ENCODE results near the gene CEND1. TPM values are rescaled to one million over a fixed set of nuclear protein-coding genes. Genes with fewer than 3 reads are reported as not detected.

Gene CEND1
- total and polyA plus RNA-seq, 2 of the 13 experiments (the other 11 are each of a cell fraction or from before 2014, with no cell fraction given) = not detected

GRCh38 chr11:748007-748359, 41.9 kb downstream of the CEND1 start (continued):
- TF ChIP-seq BCL3 (CRISPR knock-in tag; IDR thresholded peaks at IDR 0.05) = 0 out of 2 replicates have a peak, but pooled peaks have one; percentile 3
- TF ChIP-seq ETS1 (CRISPR knock-in tag; IDR thresholded peaks at IDR 0.05) = 0 out of 2 replicates have a peak, but pooled peaks have one; percentile 35
- no peak for TF ChIP-seq HCFC1 (IDR thresholded peaks at IDR 0.05; ENCODE audit: low read depth, low read length)

GRCh38 chr11:747158-748006, 42.5 kb downstream of the CEND1 start, which contains the start of gene TALDO1:
Gene TALDO1 (plus strand): TSS chr11:747464. CDS start chr11:747482, 18 bp downstream.
- WGBS (ENCODE audit: low lambda C conversion rate) = 0% methylated on average over 22 of the region's 112 CpGs
- FAIRE-seq = no peak
- H3K4me2 ChIP-seq (ENCODE audit: low read depth, low read length) = peak within 1 kb of the TSS; percentile 82
- DNase-seq (ENCODE audit: low spot score) = peak; percentile 76
- intact Hi-C loops (cut with micrococcal nuclease; ENCODE audit: unreplicated experiment) (no loop called here), in situ Hi-C loops (cut with HindIII; ENCODE audit: extremely low pct_ligation_motif_present, low pct_unique_long_range_greater_than_20kb) (no loop called here)
- peaks cover 44% of the 10 kb centered on the region for H3K79me2 ChIP-seq (ENCODE audit: insufficient read depth, low read length)
- H2AFZ ChIP-seq (ENCODE audit: low read length) = no peak within 1 kb of the TSS
- H3K27ac ChIP-seq (ENCODE audit: extremely low read length, insufficient read depth, low read length) = peak within 1 kb of the TSS; percentile 73
- BruUV-seq (replicated peaks) = no TSS peak
- H4K20me1 ChIP-seq (ENCODE audit: insufficient read depth, low read length) = peaks cover 5% of the 10 kb centered on the region; the same call in 1 of the 2 replicates
- ATAC-seq = peak; percentile 95
- H3K27me3 ChIP-seq (ENCODE audit: control insufficient read depth in 1 of 2, insufficient read depth in 2 of 2, low read length in 2 of 2) = no peaks in the 10 kb centered on the region; a peak in 1 of 5 replicates
- ChIA-PET POLR2A (interaction anchor here (0.5 to 3.6 kb wide), 13 partner anchors 9 to 163 kb away, joined by 3 to 33 read pairs (median 4); partner anchors contain the start of genes EPS8L2, GATD1, RPLP2 and TMEM80), CTCF (ENCODE audit: low intra/inter-chr PET ratio, low total read pairs) (interaction anchor here (1.9 kb wide), 1 partner anchor 19 kb away, joined by 7 read pairs; no protein-coding TSS in a partner anchor)
- H3K4me1 ChIP-seq (ENCODE audit: insufficient read depth, low read length) = peaks cover 37% of the 10 kb centered on the region
- H3K4me3 ChIP-seq (replicated peaks in 1 of 3; ENCODE audit: insufficient read depth in 1 of 3, low read depth in 2 of 3, low read length in 3 of 3) = peak within 1 kb of the TSS; percentile 80 to 95 (median 85)
- peak within 1 kb of the TSS; percentile 88 for H3K9ac ChIP-seq (ENCODE audit: insufficient read depth, low read depth, low read length)
- no peaks in the 10 kb centered on the region for H3K9me3 ChIP-seq (ENCODE audit: low read length)
- peaks cover 0 to 1% of the 10 kb centered on the region in 2 experiments; a peak in 2 of 5 replicates for H3K36me3 ChIP-seq (replicated peaks in 1 of 2; ENCODE audit: control insufficient read depth in 1 of 2, insufficient read depth in 2 of 2, low read length in 2 of 2)
- TF ChIP-seq RORA (CRISPR knock-in tag; IDR thresholded peaks at IDR 0.05) (no peak), ZMYM2 (CRISPR knock-in tag; IDR thresholded peaks at IDR 0.05) (no peak), CCAR2 (optimal IDR thresholded peaks at IDR 0.05; ENCODE audit: low read depth, low read length) (no peak), ZNF24 (IDR thresholded peaks at IDR 0.05) (no peak), ZNF282 (IDR thresholded peaks at IDR 0.05; ENCODE audit: partially characterized antibody) (no peak), BATF2 (CRISPR knock-in tag; IDR thresholded peaks at IDR 0.05) (peak; percentile 82), SRSF1 (optimal IDR thresholded peaks at IDR 0.05; ENCODE audit: low read depth, low read length) (no peak), ZNF142 (CRISPR knock-in tag; IDR thresholded peaks at IDR 0.05) (no peak; the same call in 1 of the 2 replicates), HOXD1 (CRISPR knock-in tag; IDR thresholded peaks at IDR 0.05) (peak; percentile 11; the same call in 1 of the 2 replicates)

Measured in HepG2 (cell line).